GM18951 (cell line): ENCODE measurements around the gene PLEKHG7.

Experiments
- POLR2A ChIP-seq: IDR thresholded peaks from 4 replicates; pipeline ENCODE4 v1.6.1; 2011; ENCODE audit warnings: mild to moderate bottlenecking; ENCODE audit not compliant: insufficient read length, insufficient read depth; ENCODE audit errors: extremely low read depth
- in situ Hi-C: fragments of 300-500 bp; cut with MboI; formaldehyde crosslinking; loops from one replicate; pipeline ENCODE4 v1.12.0; 2022; ENCODE audit warnings: low sequenced_read_pairs, mixed read lengths, inconsistent platforms; ENCODE audit not compliant: unreplicated experiment

PLEKHG7 gene

GRCh38 chr12:92821142-92821541, 118.4 kb downstream of the PLEKHG7 start:
- in situ Hi-C loops = no loop called here
- TF ChIP-seq POLR2A = no peak
